Neural cell (in vitro differentiated cells): ENCODE data around the gene CYP4F8. TPM values are rescaled to one million over a fixed set of nuclear protein-coding genes. Genes with fewer than 3 reads are reported as not detected.

Experiments used
- H2AFZ ChIP-seq: fragments of 200-600, 300-800 bp; sonication (generic), shearing (Covaris generic); 2 replicates; pipeline ENCODE4 v1.6.0; 2014; ENCODE audit warnings: low read depth, mild to moderate bottlenecking, antibody characterized with exemption, low read length, moderate library complexity
- H3F3A ChIP-seq: fragments of 200-600 bp; shearing (Covaris generic); 2 replicates; pipeline ENCODE4 v1.6.1; 2016; ENCODE audit warnings: mild to moderate bottlenecking, moderate library complexity, mixed read lengths, antibody characterized with exemption, low read length; ENCODE audit not compliant: insufficient read depth, poor library complexity, severe bottlenecking
- H3K27ac ChIP-seq: fragments of 200-600, 300-800 bp; sonication (generic), shearing (Covaris generic); 2 replicates; pipeline ENCODE4 v1.5.1; 2014; ENCODE audit warnings: mild to moderate bottlenecking, low read length, moderate library complexity
- H3K27me3 ChIP-seq: fragments of 300-800, 200-600 bp; sonication (generic), shearing (Covaris generic); 2 replicates; pipeline ENCODE4 v1.6.0; 2014; ENCODE audit warnings: mild to moderate bottlenecking, low read depth, low read length, moderate library complexity; ENCODE audit not compliant: insufficient read depth
- H3K36me3 ChIP-seq: fragments of 300-800, 200-600 bp; sonication (generic), shearing (Covaris generic); 2 replicates; pipeline ENCODE4 v1.5.1; 2014; ENCODE audit warnings: mild to moderate bottlenecking, antibody characterized with exemption, low read length, moderate library complexity; ENCODE audit not compliant: insufficient read depth
- H3K4me2 ChIP-seq: fragments of 300-800, 200-600 bp; sonication (generic), shearing (Covaris generic); 2 replicates; pipeline ENCODE4 v1.6.0; 2014; ENCODE audit warnings: mild to moderate bottlenecking, low read length
- H3K4me3 ChIP-seq: fragments of 300-800, 200-600 bp; sonication (generic), shearing (Covaris generic); 2 replicates; pipeline ENCODE4 v1.5.1; 2014; ENCODE audit warnings: mild to moderate bottlenecking, low read length, moderate library complexity
- H3K79me2 ChIP-seq: fragments of 200-600 bp; shearing (Covaris generic); replicated peaks from 2 replicates; pipeline ENCODE4 v1.6.0; 2014; ENCODE audit warnings: mild to moderate bottlenecking, low read length, moderate library complexity; ENCODE audit not compliant: insufficient read depth
- H3K9ac ChIP-seq: fragments of 300-800, 200-600 bp; sonication (generic), shearing (Covaris generic); 2 replicates; pipeline ENCODE4 v1.6.1; 2016; ENCODE audit warnings: mild to moderate bottlenecking, low read length, mixed read lengths
- H3K9me2 ChIP-seq: fragments of 200-600 bp; shearing (Covaris generic); 2 replicates; pipeline ENCODE4 v1.6.1; 2016; ENCODE audit warnings: mild to moderate bottlenecking, low read length, mixed read lengths; ENCODE audit not compliant: insufficient read depth
- H3K9me3 ChIP-seq: fragments of 200-600, 300-800 bp; sonication (generic), shearing (Covaris generic); 2 replicates; pipeline ENCODE4 v1.6.1; 2016; ENCODE audit warnings: mild to moderate bottlenecking, mixed run types, low read length, moderate library complexity, mixed read lengths
- H4K20me1 ChIP-seq: fragments of 200-600 bp; shearing (Covaris generic); 2 replicates; pipeline ENCODE4 v1.6.1; 2016; ENCODE audit warnings: mild to moderate bottlenecking, mixed run types; ENCODE audit not compliant: insufficient read depth
- CTCF ChIP-seq: fragments of 450-650 bp; IDR thresholded peaks from 2 replicates; pipeline ENCODE4 v1.5.1; 2014; ENCODE audit warnings: antibody characterized with exemption, mild to moderate bottlenecking, moderate library complexity; ENCODE audit not compliant: poor library complexity, severe bottlenecking
- EP300 ChIP-seq: fragments of 450-650 bp; conservative IDR thresholded peaks from 2 replicates; pipeline ENCODE4 v1.6.1; 2014; ENCODE audit warnings: antibody characterized with exemption, mild to moderate bottlenecking, moderate library complexity; ENCODE audit not compliant: poor library complexity, severe bottlenecking
- EZH2 ChIP-seq: fragments of 200-600, 300-800 bp; shearing (Covaris generic), sonication (generic); IDR thresholded peaks from 2 replicates; pipeline ENCODE4 v1.6.1; 2014; ENCODE audit warnings: antibody characterized with exemption, low read length, borderline replicate concordance, mild to moderate bottlenecking; ENCODE audit not compliant: insufficient read depth, poor library complexity, severe bottlenecking
- MXI1 ChIP-seq: fragments of 450-650 bp; conservative IDR thresholded peaks from 2 replicates; pipeline ENCODE4 v1.6.1; 2014; ENCODE audit warnings: antibody characterized with exemption, mild to moderate bottlenecking; ENCODE audit not compliant: poor library complexity, severe bottlenecking
- POLR2AphosphoS5 ChIP-seq: IDR thresholded peaks from 2 replicates; pipeline ENCODE4 v1.6.1; 2012
- RAD21 ChIP-seq: fragments of 450-650 bp; conservative IDR thresholded peaks from 2 replicates; pipeline ENCODE4 v1.6.1; 2014; ENCODE audit warnings: antibody characterized with exemption, mild to moderate bottlenecking, moderate library complexity
- REST ChIP-seq: IDR thresholded peaks from 2 replicates; pipeline ENCODE4 v1.6.1; 2012; ENCODE audit warnings: borderline replicate concordance
- SMC3 ChIP-seq: fragments of 450-650 bp; conservative IDR thresholded peaks from 2 replicates; pipeline ENCODE4 v1.6.1; 2014; ENCODE audit warnings: antibody characterized with exemption, mild to moderate bottlenecking, moderate library complexity; ENCODE audit not compliant: poor library complexity
- TAF1 ChIP-seq: IDR thresholded peaks from 2 replicates; pipeline ENCODE4 v1.6.1; 2012; ENCODE audit warnings: low read depth
- polyA plus RNA-seq: library from polyadenylated mRNA; depleted of rRNA; stranded (reverse); fragments of >200 nt; gene quantifications from 2 replicates; pipeline ENCODE4 v1.2.3, GENCODE V29; 2014

CYP4F8 gene
- polyA plus RNA-seq, 1 donor from 2014 or later = not detected

- Histone ChIP-seq H3K79me2 (no peaks in the 10 kb centered on the region), H2AFZ (no peak overlapping the region), H3K36me3 (no peaks in the 10 kb centered on the region), H3K4me3 (no peak overlapping the region), H3F3A (no peaks in the 10 kb centered on the region), H3K9me2 (no peaks in the 10 kb centered on the region), H3K27me3 (no peaks in the 10 kb centered on the region), H3K27ac (no peak overlapping the region), H3K4me2 (no peak overlapping the region), H4K20me1 (no peaks in the 10 kb centered on the region), H3K9me3 (no peaks in the 10 kb centered on the region), H3K9ac (no peak overlapping the region)
- no peak for TF ChIP-seq EZH2
- no peak for TF ChIP-seq SMC3
- TF ChIP-seq POLR2AphosphoS5 = no peak
- no peak for TF ChIP-seq CTCF
- TF ChIP-seq TAF1 = no peak
- no peak for TF ChIP-seq EP300
- no peak for TF ChIP-seq RAD21
- no peak for TF ChIP-seq MXI1
- TF ChIP-seq REST = no peak
These were observed 24.6 kb downstream of the CYP4F8 start for GRCh38 chr19:15639596-15639995.

GRCh38 chr19:15640294-15640903 is 25.4 kb downstream of the CYP4F8 start, which contains the start of gene CYP4F3:
TSS of gene CYP4F3 (plus strand) at chr19:15640897. CDS start at chr19:15641416, 519 bp downstream.
- Histone ChIP-seq H3K4me2 (no peak within 1 kb of the TSS), H3K9ac (no peak within 1 kb of the TSS), H3K27ac (no peak within 1 kb of the TSS), H3K9me3 (no peaks in the 10 kb centered on the region), H3F3A (no peaks in the 10 kb centered on the region), H3K79me2 (no peaks in the 10 kb centered on the region), H2AFZ (no peak within 1 kb of the TSS), H4K20me1 (no peaks in the 10 kb centered on the region), H3K9me2 (no peaks in the 10 kb centered on the region), H3K36me3 (no peaks in the 10 kb centered on the region), H3K4me3 (no peak within 1 kb of the TSS), H3K27me3 (no peaks in the 10 kb centered on the region)
- TF ChIP-seq EP300 (no peak), REST (no peak), CTCF (no peak), TAF1 (no peak), EZH2 (no peak)
